ENCODE measurements around the gene ANKRD13A. TPM values are rescaled to one million over a fixed set of nuclear protein-coding genes. Genes with fewer than 3 reads are reported as not detected.

Gene ANKRD13A
- 100 to 1,000 TPM in 1 of 3 donors, 10 to 100 TPM in 2; 66.4 to 172 (median 88.2) TPM for total RNA-seq

GRCh38 chr12:109998904-109999648 is at the start of gene ANKRD13A:
ANKRD13A (plus strand) TSS chr12:109999430; CDS start chr12:109999689, 259 bp downstream.
- H3K4me1 ChIP-seq: peaks cover 0 to 15% of the 10 kb centered on the region in 2 donors
- TF ChIP-seq CTCF (IDR thresholded peaks at IDR 0.05): peak in 1 of 3 donors; percentile 21
- TF ChIP-seq POLR2AphosphoS5 (IDR thresholded peaks at IDR 0.05): peak; percentile 67 to 93 (median 87)
- no peak for TF ChIP-seq POLR2A (IDR thresholded peaks at IDR 0.05)
- H3K27me3 ChIP-seq: no peaks in the 10 kb centered on the region
- no peaks in the 10 kb centered on the region for H3K9me3 ChIP-seq
- intact Hi-C loops (cut with DNase I; ENCODE audit: low total_unique reads): no loop called here
- peak within 1 kb of the TSS; percentile 96 to 99 (median 99) for H3K4me3 ChIP-seq
- peak within 1 kb of the TSS; percentile 86 to 91 for H3K27ac ChIP-seq
- no peaks in the 10 kb centered on the region for H3K36me3 ChIP-seq
- DNase-seq (ENCODE audit: low spot score in 2 of 2): peak; percentile 87 to 90

- Histone ChIP-seq H3K36me3 (peaks cover 4% of the 10 kb centered on the region), H3K27ac (peak overlapping the region in 1 of 2 donors; percentile 25), H3K4me1 (no peaks in the 10 kb centered on the region), H3K4me3 (no peak overlapping the region), H3K9me3 (no peaks in the 10 kb centered on the region), H3K27me3 (no peaks in the 10 kb centered on the region)
- TF ChIP-seq CTCF (IDR thresholded peaks at IDR 0.05) (no peak), POLR2AphosphoS5 (IDR thresholded peaks at IDR 0.05) (no peak), POLR2A (IDR thresholded peaks at IDR 0.05) (no peak)
- no peak for DNase-seq (ENCODE audit: low spot score in 2 of 2)
- intact Hi-C loops (cut with DNase I; ENCODE audit: low total_unique reads): no loop called here
Measured at GRCh38 chr12:109950625-109951024, 48.6 kb upstream of the ANKRD13A start.

- no peaks in the 10 kb centered on the region for H3K9me3 ChIP-seq
- no peak overlapping the region for H3K27ac ChIP-seq
- H3K36me3 ChIP-seq: peaks cover 4% of the 10 kb centered on the region
- H3K4me3 ChIP-seq: no peak overlapping the region
- intact Hi-C loops (cut with DNase I; ENCODE audit: low total_unique reads): no loop called here
- TF ChIP-seq POLR2AphosphoS5 (IDR thresholded peaks at IDR 0.05) (no peak), CTCF (IDR thresholded peaks at IDR 0.05) (no peak), POLR2A (IDR thresholded peaks at IDR 0.05) (no peak)
- no peaks in the 10 kb centered on the region for H3K27me3 ChIP-seq
- H3K4me1 ChIP-seq: no peaks in the 10 kb centered on the region
- DNase-seq (ENCODE audit: low spot score in 2 of 2): no peak
Measured at GRCh38 chr12:109951136-109951535, 48.1 kb upstream of the ANKRD13A start.

- no peaks in the 10 kb centered on the region for H3K27me3 ChIP-seq
- peaks cover 4% of the 10 kb centered on the region for H3K36me3 ChIP-seq
- no peak overlapping the region for H3K27ac ChIP-seq
- intact Hi-C loops (cut with DNase I; ENCODE audit: low total_unique reads): no loop called here
- H3K4me3 ChIP-seq: no peak overlapping the region
- no peak for TF ChIP-seq POLR2A (IDR thresholded peaks at IDR 0.05)
- no peak for TF ChIP-seq POLR2AphosphoS5 (IDR thresholded peaks at IDR 0.05)
- TF ChIP-seq CTCF (IDR thresholded peaks at IDR 0.05): no peak
- no peak for DNase-seq (ENCODE audit: low spot score in 2 of 2)
- no peaks in the 10 kb centered on the region for H3K4me1 ChIP-seq
- no peaks in the 10 kb centered on the region for H3K9me3 ChIP-seq
Measured at GRCh38 chr12:109951751-109952150, 47.5 kb upstream of the ANKRD13A start.

GRCh38 chr12:109952160-109952858 is 46.9 kb upstream of the ANKRD13A start:
- Histone ChIP-seq H3K9me3 (no peaks in the 10 kb centered on the region), H3K36me3 (peaks cover 4% of the 10 kb centered on the region), H3K4me1 (no peaks in the 10 kb centered on the region), H3K27me3 (no peaks in the 10 kb centered on the region), H3K4me3 (no peak overlapping the region), H3K27ac (no peak overlapping the region)
- no peak for DNase-seq (ENCODE audit: low spot score in 2 of 2)
- intact Hi-C loops (cut with DNase I; ENCODE audit: low total_unique reads): no loop called here
- no peak for TF ChIP-seq POLR2AphosphoS5 (IDR thresholded peaks at IDR 0.05)
- no peak for TF ChIP-seq CTCF (IDR thresholded peaks at IDR 0.05)
- no peak for TF ChIP-seq POLR2A (IDR thresholded peaks at IDR 0.05)

All from breast epithelium (tissue), 4 donors.